Thoracic aorta (tissue), 2 donors: Measurements from ENCODE around the gene DEFB114. TPM values are rescaled to one million over a fixed set of nuclear protein-coding genes. Genes with fewer than 3 reads are reported as not detected.

Experiments used
- ATAC-seq: fragments of 150-250 bp; one replicate; pipeline ENCODE4 v1.8.0; 2017; ENCODE audit warnings: low read depth; ENCODE audit not compliant: insufficient number of reproducible peaks, low FRiP score
- DNase-seq: peaks from one replicate; pipeline ENCODE4 v3.0.0-alpha.2; 2020; ENCODE audit warnings: low spot score
- H3K27ac ChIP-seq, 2 donors: fragments of 200-600 bp; sonication (generic); 1 replicate in 1 of 2; 2 replicates in 1 of 2; pipeline ENCODE4 v1.5.1; 2016; ENCODE audit warnings: mild to moderate bottlenecking in 2 of 2, moderate library complexity in 2 of 2
- H3K27me3 ChIP-seq: fragments of 200-600 bp; sonication (generic); replicated peaks from 2 replicates; pipeline ENCODE4 v1.6.0; 2016; ENCODE audit warnings: mild to moderate bottlenecking; ENCODE audit not compliant: insufficient read depth
- H3K36me3 ChIP-seq: fragments of 200-600 bp; sonication (generic); one replicate; pipeline ENCODE4 v1.5.1; 2016
- H3K4me1 ChIP-seq, 2 donors: fragments of 200-600 bp; sonication (generic); 1 replicate in 1 of 2; 2 replicates in 1 of 2; pipeline versions ENCODE4 v1.5.1 to v1.6.0; 2016; ENCODE audit warnings: low read depth in 2 of 2, mild to moderate bottlenecking in 1 of 2; ENCODE audit not compliant: control insufficient read depth in 1 of 2
- H3K4me3 ChIP-seq: fragments of 200-600 bp; sonication (generic); 2 replicates; pipeline ENCODE4 v1.5.1; 2016; ENCODE audit warnings: mild to moderate bottlenecking
- H3K9me3 ChIP-seq: fragments of 200-600 bp; sonication (generic); 2 replicates; pipeline ENCODE4 v1.5.1; 2016
- CTCF ChIP-seq: fragments of 200-600 bp; sonication (generic); IDR thresholded peaks from one replicate; pipeline ENCODE4 v1.5.1; 2019; ENCODE audit warnings: antibody characterized with exemption
- total RNA-seq, 2 donors: library from RNA; depleted of rRNA; stranded (reverse); fragments of >200 nt; gene quantifications; one replicate each; pipeline versions ENCODE4 v1.1.0 to v1.2.3, GENCODE V29; 2016

Gene DEFB114
- total RNA-seq, 2 donors from 2014 or later, result not detected

GRCh38 chr6:49987749-49988148 is 23.8 kb upstream of the DEFB114 start:
- ATAC-seq (no peak), DNase-seq (no peak)
- Histone ChIP-seq H3K4me3 (no peak overlapping the region), H3K9me3 (no peaks in the 10 kb centered on the region), H3K36me3 (no peaks in the 10 kb centered on the region), H3K27me3 (no peaks in the 10 kb centered on the region), H3K27ac (no peak overlapping the region), H3K4me1 (no peaks in the 10 kb centered on the region)
- no peak for TF ChIP-seq CTCF

- ATAC-seq (no peak), DNase-seq (no peak)
Observed at GRCh38 chr6:49986551-49986950, 22.6 kb upstream of the DEFB114 start.

GRCh38 chr6:49982046-49982445 is 18.1 kb upstream of the DEFB114 start:
- Histone ChIP-seq H3K36me3 (no peaks in the 10 kb centered on the region), H3K4me1 (no peaks in the 10 kb centered on the region), H3K4me3 (no peak overlapping the region), H3K27ac (no peak overlapping the region), H3K27me3 (no peaks in the 10 kb centered on the region), H3K9me3 (no peaks in the 10 kb centered on the region)
- ATAC-seq (no peak), DNase-seq (no peak)
- TF ChIP-seq CTCF, result no peak

More at GRCh38 chr6:49986551-49986950, 22.6 kb upstream of the DEFB114 start:
- H3K36me3 ChIP-seq, result no peaks in the 10 kb centered on the region
- H3K27ac ChIP-seq, result no peak overlapping the region
- H3K4me3 ChIP-seq, result no peak overlapping the region
- H3K27me3 ChIP-seq, result no peaks in the 10 kb centered on the region
- no peaks in the 10 kb centered on the region for H3K4me1 ChIP-seq
- no peaks in the 10 kb centered on the region for H3K9me3 ChIP-seq
- TF ChIP-seq CTCF, result no peak

- no peak overlapping the region for H3K4me3 ChIP-seq
- H3K27ac ChIP-seq, result no peak overlapping the region
- DNase-seq, result no peak
- ATAC-seq, result no peak
- no peak for TF ChIP-seq CTCF
- no peaks in the 10 kb centered on the region for H3K27me3 ChIP-seq
- H3K9me3 ChIP-seq, result no peaks in the 10 kb centered on the region
- no peaks in the 10 kb centered on the region for H3K36me3 ChIP-seq
- H3K4me1 ChIP-seq, result no peaks in the 10 kb centered on the region
Observed at GRCh38 chr6:49980898-49981297, 16.9 kb upstream of the DEFB114 start.

- no peaks in the 10 kb centered on the region for H3K36me3 ChIP-seq
- no peaks in the 10 kb centered on the region for H3K4me1 ChIP-seq
- DNase-seq, result no peak
- no peak for ATAC-seq
- no peak overlapping the region for H3K27ac ChIP-seq
- no peak for TF ChIP-seq CTCF
- no peaks in the 10 kb centered on the region for H3K9me3 ChIP-seq
- no peaks in the 10 kb centered on the region for H3K27me3 ChIP-seq
- H3K4me3 ChIP-seq, result no peak overlapping the region
Observed at GRCh38 chr6:49979584-49979983, 15.6 kb upstream of the DEFB114 start.
